ENCODE measurements around the gene MTMR4.
"Not testable (repeated sequence)": the region's sequence is repeated elsewhere in the genome, so short reads cannot be mapped to it uniquely, and the experiment has no call there.

The MTMR4 gene

DNA sequence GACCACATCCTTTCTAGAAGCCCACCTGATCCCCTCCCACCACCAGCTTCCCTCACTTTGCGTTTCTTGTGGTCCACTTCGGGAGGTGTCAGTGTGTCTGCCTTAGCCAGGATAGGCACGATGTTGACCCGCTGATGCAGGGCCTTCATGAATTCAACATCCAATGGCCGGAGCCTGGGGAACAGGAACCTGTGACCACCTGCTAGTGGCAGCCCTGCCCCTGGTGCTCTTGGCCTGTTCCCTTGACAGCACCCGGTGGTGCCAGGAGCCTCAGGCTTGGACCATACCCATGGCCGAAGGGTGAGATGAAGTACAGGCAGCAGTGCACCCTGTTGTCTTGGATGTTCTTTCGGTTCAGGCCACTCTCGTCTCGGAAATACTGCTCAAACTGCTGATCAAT is 7.2 kb upstream of the MTMR4 start:
- DNase-seq: no peak

- DNase-seq: no peak
Observed at GRCh38 chr17:58520843-58521430, 6.5 kb upstream of the MTMR4 start.

GRCh38 chr17:58517928-58518609 is 3.6 kb upstream of the MTMR4 start:
- DNase-seq: peak; percentile 100

GRCh38 chr17:58517378-58517927 is 3.0 kb upstream of the MTMR4 start:
- no peak for DNase-seq

DNA sequence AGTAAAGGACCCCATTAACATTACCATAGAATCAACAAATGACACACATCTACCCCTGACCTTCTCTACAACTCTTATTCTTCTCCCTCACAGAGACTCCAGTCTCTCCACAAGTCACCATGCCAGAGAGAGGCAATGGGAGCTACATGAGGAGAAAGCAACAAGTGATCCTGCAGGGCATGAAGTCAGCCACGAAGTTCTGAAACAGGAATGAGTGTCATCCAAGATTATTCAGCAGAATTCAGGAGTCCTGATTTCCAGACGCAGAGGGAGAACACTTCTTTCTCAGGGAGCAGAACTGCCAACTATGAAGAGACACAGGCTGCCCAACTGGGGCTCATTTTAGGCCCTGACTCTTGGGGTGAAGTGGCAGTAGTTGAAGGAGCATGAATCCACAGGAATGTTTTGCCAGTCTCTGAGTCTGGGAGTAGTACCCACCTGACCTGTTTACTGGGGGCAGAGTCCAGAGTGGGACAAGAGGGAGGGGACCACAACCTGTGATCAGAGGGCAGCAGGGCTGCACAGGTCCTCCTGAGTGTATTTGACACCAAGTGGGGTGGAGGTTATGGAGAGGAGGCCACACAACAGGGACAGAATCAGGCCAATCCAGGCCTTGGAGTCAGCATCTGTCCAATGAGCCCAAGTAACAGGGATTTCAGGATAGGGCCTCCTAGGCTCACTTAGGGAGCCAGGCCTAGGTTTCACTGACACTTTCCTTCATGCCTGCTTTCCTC is 2.4 kb upstream of the MTMR4 start:
- DNase-seq: no peak

DNA sequence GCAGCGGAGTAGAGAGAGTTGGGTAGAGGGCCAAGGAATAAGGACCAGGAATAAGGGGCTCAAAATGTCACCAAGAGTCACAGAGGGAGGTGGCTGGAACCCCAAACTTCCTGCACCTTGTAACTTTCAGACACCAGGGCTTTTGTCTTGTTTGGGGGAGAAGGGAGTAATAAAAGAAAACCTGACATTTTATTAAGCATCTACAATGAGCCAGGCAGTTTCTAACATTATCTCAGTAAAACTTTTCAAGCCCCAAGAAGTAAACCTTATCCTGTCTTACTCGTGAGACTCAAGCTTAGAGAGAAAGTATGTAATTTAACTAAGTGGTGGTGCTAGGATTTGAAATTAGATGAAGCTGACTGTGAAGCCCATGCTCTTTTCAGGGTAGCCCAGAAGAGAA is 848 bp upstream of the MTMR4 start:
- no peak for DNase-seq

GRCh38 chr17:58514770-58515157 is 326 bp upstream of the MTMR4 start:
- no peak for DNase-seq

DNA sequence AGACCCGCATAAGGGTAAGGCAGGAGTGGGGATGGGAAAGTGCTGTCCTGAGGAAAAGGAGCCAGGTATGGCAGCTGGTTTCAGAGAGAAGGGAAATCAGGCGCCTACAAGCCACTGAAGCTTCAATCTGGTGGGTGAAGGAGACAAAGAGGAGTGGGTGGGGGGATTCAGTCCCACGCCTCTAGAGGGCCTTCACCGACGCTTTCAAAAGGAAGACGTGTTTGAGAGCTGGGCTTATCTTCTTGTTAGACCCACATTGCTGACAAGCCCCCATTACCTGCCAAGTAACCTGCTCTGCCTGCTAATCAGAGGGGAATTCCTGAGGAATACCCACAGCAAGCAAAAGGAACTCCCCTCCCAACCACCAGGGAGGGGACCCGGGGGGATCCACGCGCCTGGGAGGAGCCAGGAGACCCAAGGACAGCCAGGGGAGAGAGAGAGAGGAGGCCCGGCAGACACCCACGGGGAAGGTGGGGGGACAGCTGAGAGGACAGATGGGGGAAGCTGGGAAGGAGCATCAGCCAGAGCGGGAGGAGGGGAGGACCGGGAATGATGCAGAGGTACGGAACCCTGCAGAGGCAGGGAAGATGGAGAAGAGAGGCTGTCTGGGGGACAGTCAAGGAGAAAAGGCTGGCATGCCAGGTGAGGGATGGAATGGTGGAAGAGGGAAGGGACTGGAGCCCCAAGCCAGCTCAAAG is 1.0 kb downstream of the MTMR4 start:
- DNase-seq: peak; percentile 86

DNA sequence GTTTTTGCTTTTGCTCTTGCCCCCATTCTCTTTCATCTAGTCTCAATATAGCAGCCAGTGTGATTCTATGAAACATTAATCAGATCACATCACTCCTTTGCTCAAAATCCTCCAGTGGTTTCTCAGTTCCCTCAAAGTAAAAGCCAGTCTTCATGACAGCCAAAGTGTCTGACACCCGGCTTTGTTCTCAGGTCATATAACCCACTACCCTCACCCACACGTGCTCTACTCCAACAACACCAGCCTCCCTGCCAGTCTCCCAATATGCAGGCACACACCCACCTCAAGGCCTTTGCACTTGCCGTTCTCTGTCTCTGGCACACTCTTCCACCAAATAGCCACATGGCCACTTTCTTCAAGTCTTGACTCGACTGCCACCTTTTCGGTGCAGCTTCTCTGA is 4.4 kb downstream of the MTMR4 start:
- no peak for DNase-seq

- DNase-seq: no peak
Observed at GRCh38 chr17:58508341-58509067, 5.9 kb downstream of the MTMR4 start.

GRCh38 chr17:58507123-58507634 is 7.3 kb downstream of the MTMR4 start:
- no peak for DNase-seq

- DNase-seq: no peak
Observed at GRCh38 chr17:58506354-58507080, 7.9 kb downstream of the MTMR4 start.

DNA sequence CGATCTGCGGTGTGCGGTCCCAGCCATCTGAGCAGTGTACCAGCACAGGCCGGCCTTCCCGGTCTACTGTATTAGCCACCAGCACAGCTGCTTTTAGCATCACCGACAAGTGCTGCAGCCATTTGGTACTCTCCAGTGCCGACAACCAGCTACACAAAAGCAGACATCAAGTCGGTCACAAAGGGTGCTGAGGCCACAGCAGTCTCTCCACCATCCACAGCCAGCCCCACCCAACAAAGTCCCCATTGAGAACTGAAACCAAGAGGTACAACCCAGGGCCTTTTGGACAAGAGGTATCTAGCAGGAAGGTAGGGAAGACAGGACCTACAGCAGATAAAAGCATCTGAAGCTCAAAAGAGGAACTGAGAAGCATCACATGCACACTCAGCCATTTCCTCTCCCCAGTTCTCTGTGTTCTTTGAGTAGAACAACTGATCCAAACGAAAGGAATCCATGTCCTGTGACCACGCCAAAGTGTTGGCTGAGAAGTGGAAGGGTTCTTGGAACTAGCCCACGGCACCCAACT is 9.5 kb downstream of the MTMR4 start:
- no peak for DNase-seq

- DNase-seq: no peak
Observed at GRCh38 chr17:58503866-58504265, 10.6 kb downstream of the MTMR4 start.

- DNase-seq: not testable (repeated sequence)
Observed at GRCh38 chr17:58503134-58503533, 11.3 kb downstream of the MTMR4 start.

DNA sequence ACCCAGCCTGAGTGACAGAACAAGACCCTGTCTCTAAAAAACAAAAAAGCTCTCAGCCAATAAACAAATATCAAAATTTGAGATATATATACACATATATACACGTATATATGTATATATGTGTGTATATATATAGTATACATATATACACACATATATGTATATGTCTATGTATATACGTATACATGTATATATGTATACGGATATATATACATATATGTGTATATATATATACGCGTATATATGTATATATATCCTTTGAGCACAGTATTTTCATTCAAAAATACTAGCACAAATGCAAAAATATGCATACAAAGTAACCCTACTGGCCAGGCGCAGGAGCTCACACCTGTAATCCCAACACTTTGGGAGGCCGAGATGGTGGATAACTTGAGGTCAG is 13.0 kb downstream of the MTMR4 start:
- DNase-seq: no peak

DNA sequence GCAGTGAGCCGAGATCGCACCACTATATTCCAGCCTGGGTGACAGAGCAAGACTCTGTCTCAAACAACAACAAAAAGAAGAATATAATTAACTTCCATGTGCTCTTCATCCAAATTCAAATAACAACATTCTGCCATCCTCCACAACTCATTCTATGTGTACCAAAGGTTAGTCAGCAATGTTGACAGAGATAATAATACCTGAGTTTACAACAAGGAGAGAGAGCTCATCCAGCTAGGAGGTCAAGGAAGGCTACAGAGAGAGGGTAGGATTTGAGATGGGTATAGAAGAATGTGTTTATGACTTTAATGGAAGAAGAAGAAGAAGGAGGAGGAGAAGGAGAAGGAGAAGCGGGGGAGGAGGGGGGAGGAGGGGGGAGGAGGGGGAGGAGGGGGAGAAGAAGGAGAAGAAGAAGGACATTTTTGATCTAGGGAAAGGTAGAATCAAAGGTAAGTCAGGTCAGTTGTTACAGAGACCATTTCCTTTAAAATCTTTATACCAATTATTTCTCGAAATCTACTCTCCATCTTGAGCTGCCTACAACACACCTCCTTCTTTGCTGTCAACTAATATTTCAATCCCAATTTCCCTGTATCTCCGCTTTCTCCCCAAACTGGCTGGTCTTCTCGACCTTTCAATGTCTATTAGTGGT is 16.1 kb downstream of the MTMR4 start:
- no peak for DNase-seq

- DNase-seq: no peak
Observed at GRCh38 chr17:58493506-58493905, 20.9 kb downstream of the MTMR4 start.

GRCh38 chr17:58492238-58493121 is 22.0 kb downstream of the MTMR4 start:
- no peak for DNase-seq

- DNase-seq: no peak
Observed at GRCh38 chr17:58491510-58492045, 22.9 kb downstream of the MTMR4 start.
